ENCODE measurements around the gene SLC26A2.

Gene SLC26A2

GRCh38 chr5:150001660-150002486, 41.3 kb downstream of the SLC26A2 start:
- H3K4me1 Mint-ChIP-seq: peaks cover 50% of the 10 kb centered on the region
- peak; percentile 79 for ATAC-seq

GRCh38 chr5:150006318-150006717, 45.8 kb downstream of the SLC26A2 start:
- DNase-seq: no peak
- no peak for ATAC-seq
- Mint-ChIP-seq H3K9me3 (no peaks in the 10 kb centered on the region), H3K4me3 (no peak overlapping the region), H3K27ac (peak overlapping the region in 1 of 2 donors; percentile 79), H3K27me3 (no peaks in the 10 kb centered on the region), H3K4me1 (peaks cover 47% of the 10 kb centered on the region)

More at GRCh38 chr5:150001660-150002486, 41.3 kb downstream of the SLC26A2 start:
- DNase-seq: peak; percentile 58 to 74
- Mint-ChIP-seq H3K27ac (peak overlapping the region; percentile 55 to 96), H3K4me3 (peak overlapping the region; percentile 78 to 92), H3K9me3 (no peaks in the 10 kb centered on the region), H3K27me3 (no peaks in the 10 kb centered on the region)

- Mint-ChIP-seq H3K9me3 (no peaks in the 10 kb centered on the region), H3K27ac (no peak overlapping the region), H3K4me3 (no peak overlapping the region), H3K4me1 (peaks cover 41% of the 10 kb centered on the region), H3K27me3 (no peaks in the 10 kb centered on the region)
- no peak for ATAC-seq
- DNase-seq: no peak
Measured at GRCh38 chr5:150007050-150007449, 46.5 kb downstream of the SLC26A2 start.

- DNase-seq: no peak
- H3K27me3 Mint-ChIP-seq: no peaks in the 10 kb centered on the region
- peak overlapping the region; percentile 3 to 7 for H3K27ac Mint-ChIP-seq
- no peak for ATAC-seq
- no peak overlapping the region for H3K4me3 Mint-ChIP-seq
- no peaks in the 10 kb centered on the region for H3K9me3 Mint-ChIP-seq
- peaks cover 26% of the 10 kb centered on the region for H3K4me1 Mint-ChIP-seq
Measured at GRCh38 chr5:150009671-150010387, 49.3 kb downstream of the SLC26A2 start.

- Mint-ChIP-seq H3K4me1 (peaks cover under 1% of the 10 kb centered on the region), H3K27ac (no peak overlapping the region), H3K27me3 (no peaks in the 10 kb centered on the region), H3K9me3 (no peaks in the 10 kb centered on the region), H3K4me3 (no peak overlapping the region)
- ATAC-seq (no peak), DNase-seq (no peak)
Measured at GRCh38 chr5:150013931-150014330, 53.4 kb downstream of the SLC26A2 start.

GRCh38 chr5:150014456-150014855, 53.9 kb downstream of the SLC26A2 start:
- Mint-ChIP-seq H3K4me3 (no peak overlapping the region), H3K27ac (no peak overlapping the region), H3K9me3 (no peaks in the 10 kb centered on the region), H3K4me1 (peaks cover 4% of the 10 kb centered on the region), H3K27me3 (no peaks in the 10 kb centered on the region)
- ATAC-seq: no peak
- no peak for DNase-seq

GRCh38 chr5:150015415-150015814, 54.9 kb downstream of the SLC26A2 start:
- no peaks in the 10 kb centered on the region for H3K27me3 Mint-ChIP-seq
- H3K4me1 Mint-ChIP-seq: peaks cover 11% of the 10 kb centered on the region
- no peak overlapping the region for H3K4me3 Mint-ChIP-seq
- ATAC-seq (no peak), DNase-seq (no peak)
- H3K27ac Mint-ChIP-seq: no peak overlapping the region
- no peaks in the 10 kb centered on the region for H3K9me3 Mint-ChIP-seq

- DNase-seq (no peak), ATAC-seq (no peak)
- no peaks in the 10 kb centered on the region for H3K9me3 Mint-ChIP-seq
- H3K27ac Mint-ChIP-seq: no peak overlapping the region
- H3K4me1 Mint-ChIP-seq: peaks cover 15% of the 10 kb centered on the region
- H3K4me3 Mint-ChIP-seq: no peak overlapping the region
- H3K27me3 Mint-ChIP-seq: no peaks in the 10 kb centered on the region
Measured at GRCh38 chr5:150016537-150016936, 56.0 kb downstream of the SLC26A2 start.

GRCh38 chr5:150017226-150018005, 56.9 kb downstream of the SLC26A2 start:
- no peak overlapping the region for H3K4me3 Mint-ChIP-seq
- no peaks in the 10 kb centered on the region for H3K27me3 Mint-ChIP-seq
- no peaks in the 10 kb centered on the region for H3K9me3 Mint-ChIP-seq
- H3K4me1 Mint-ChIP-seq: peaks cover 22% of the 10 kb centered on the region
- no peak for DNase-seq
- ATAC-seq: no peak
- peak overlapping the region in 1 of 2 donors; percentile 14 for H3K27ac Mint-ChIP-seq

- Mint-ChIP-seq H3K27me3 (no peaks in the 10 kb centered on the region), H3K4me1 (peaks cover 22% of the 10 kb centered on the region), H3K27ac (peak overlapping the region in 1 of 2 donors; percentile 86), H3K4me3 (no peak overlapping the region), H3K9me3 (no peaks in the 10 kb centered on the region)
- DNase-seq (no peak), ATAC-seq (peak; percentile 23)
Measured at GRCh38 chr5:150020249-150020648, 59.7 kb downstream of the SLC26A2 start.

GRCh38 chr5:150021491-150022157, 61.1 kb downstream of the SLC26A2 start:
- no peak for DNase-seq
- no peak for ATAC-seq
- no peak overlapping the region for H3K4me3 Mint-ChIP-seq
- H3K9me3 Mint-ChIP-seq: no peaks in the 10 kb centered on the region
- peak overlapping the region; percentile 1 to 50 for H3K27ac Mint-ChIP-seq
- H3K27me3 Mint-ChIP-seq: no peaks in the 10 kb centered on the region
- peaks cover 22% of the 10 kb centered on the region for H3K4me1 Mint-ChIP-seq

- Mint-ChIP-seq H3K27ac (peak overlapping the region in 1 of 2 donors; percentile 1), H3K9me3 (no peaks in the 10 kb centered on the region), H3K4me1 (peaks cover 22% of the 10 kb centered on the region), H3K4me3 (no peak overlapping the region), H3K27me3 (no peaks in the 10 kb centered on the region)
- no peak for ATAC-seq
- no peak for DNase-seq
Measured at GRCh38 chr5:150022158-150022531, 61.6 kb downstream of the SLC26A2 start.

- no peaks in the 10 kb centered on the region for H3K27me3 Mint-ChIP-seq
- DNase-seq: no peak
- H3K4me1 Mint-ChIP-seq: peaks cover 22% of the 10 kb centered on the region
- ATAC-seq: no peak
- H3K4me3 Mint-ChIP-seq: no peak overlapping the region
- H3K27ac Mint-ChIP-seq: no peak overlapping the region
- no peaks in the 10 kb centered on the region for H3K9me3 Mint-ChIP-seq
Measured at GRCh38 chr5:150022681-150023080, 62.1 kb downstream of the SLC26A2 start.

- H3K27ac Mint-ChIP-seq: no peak overlapping the region
- H3K27me3 Mint-ChIP-seq: no peaks in the 10 kb centered on the region
- no peaks in the 10 kb centered on the region for H3K9me3 Mint-ChIP-seq
- peaks cover 22% of the 10 kb centered on the region for H3K4me1 Mint-ChIP-seq
- ATAC-seq (no peak), DNase-seq (no peak)
- no peak overlapping the region for H3K4me3 Mint-ChIP-seq
Measured at GRCh38 chr5:150023136-150023535, 62.6 kb downstream of the SLC26A2 start.

GRCh38 chr5:150024346-150024984, 63.9 kb downstream of the SLC26A2 start:
- Mint-ChIP-seq H3K27ac (no peak overlapping the region), H3K4me3 (no peak overlapping the region), H3K27me3 (no peaks in the 10 kb centered on the region), H3K9me3 (no peaks in the 10 kb centered on the region), H3K4me1 (peaks cover 19% of the 10 kb centered on the region)
- ATAC-seq (no peak), DNase-seq (no peak)

All from stimulated activated naive CD8-positive, alpha-beta T cell treated with anti-CD3 and anti-CD28 coated beads, Interleukin-15, amount 100 ng/mL, for 72 hours (primary cell).